ENCODE results near the gene KCTD18.

KCTD18 gene

GRCh38 chr2:200492656-200493055, 17.2 kb downstream of the KCTD18 start:
- no peak for TF ChIP-seq SPI1 (IDR thresholded peaks at IDR 0.05; ENCODE audit: borderline replicate concordance, low read depth)
- TF ChIP-seq GABPA (IDR thresholded peaks at IDR 0.05; ENCODE audit: low read depth), result no peak
- TF ChIP-seq CTCF (IDR thresholded peaks at IDR 0.05; ENCODE audit: insufficient read depth, low read length), result no peak
- Histone ChIP-seq H3K27me3 (ENCODE audit: insufficient read depth, poor library complexity, severe bottlenecking) (no peaks in the 10 kb centered on the region), H3K4me3 (replicated peaks; ENCODE audit: insufficient read depth, low read length) (no peak overlapping the region), H3K27ac (replicated peaks) (no peak overlapping the region)
- DNase-seq (ENCODE audit: low read depth in 1 of 2, low spot score in 1 of 2), result no peak

GRCh38 chr2:200490001-200490400, 19.9 kb downstream of the KCTD18 start:
- DNase-seq (ENCODE audit: low read depth in 1 of 2, low spot score in 1 of 2), result no peak
- Histone ChIP-seq H3K4me3 (replicated peaks; ENCODE audit: insufficient read depth, low read length) (no peak overlapping the region), H3K27me3 (ENCODE audit: insufficient read depth, poor library complexity, severe bottlenecking) (no peaks in the 10 kb centered on the region), H3K27ac (replicated peaks) (no peak overlapping the region)
- TF ChIP-seq, protein P1, sequence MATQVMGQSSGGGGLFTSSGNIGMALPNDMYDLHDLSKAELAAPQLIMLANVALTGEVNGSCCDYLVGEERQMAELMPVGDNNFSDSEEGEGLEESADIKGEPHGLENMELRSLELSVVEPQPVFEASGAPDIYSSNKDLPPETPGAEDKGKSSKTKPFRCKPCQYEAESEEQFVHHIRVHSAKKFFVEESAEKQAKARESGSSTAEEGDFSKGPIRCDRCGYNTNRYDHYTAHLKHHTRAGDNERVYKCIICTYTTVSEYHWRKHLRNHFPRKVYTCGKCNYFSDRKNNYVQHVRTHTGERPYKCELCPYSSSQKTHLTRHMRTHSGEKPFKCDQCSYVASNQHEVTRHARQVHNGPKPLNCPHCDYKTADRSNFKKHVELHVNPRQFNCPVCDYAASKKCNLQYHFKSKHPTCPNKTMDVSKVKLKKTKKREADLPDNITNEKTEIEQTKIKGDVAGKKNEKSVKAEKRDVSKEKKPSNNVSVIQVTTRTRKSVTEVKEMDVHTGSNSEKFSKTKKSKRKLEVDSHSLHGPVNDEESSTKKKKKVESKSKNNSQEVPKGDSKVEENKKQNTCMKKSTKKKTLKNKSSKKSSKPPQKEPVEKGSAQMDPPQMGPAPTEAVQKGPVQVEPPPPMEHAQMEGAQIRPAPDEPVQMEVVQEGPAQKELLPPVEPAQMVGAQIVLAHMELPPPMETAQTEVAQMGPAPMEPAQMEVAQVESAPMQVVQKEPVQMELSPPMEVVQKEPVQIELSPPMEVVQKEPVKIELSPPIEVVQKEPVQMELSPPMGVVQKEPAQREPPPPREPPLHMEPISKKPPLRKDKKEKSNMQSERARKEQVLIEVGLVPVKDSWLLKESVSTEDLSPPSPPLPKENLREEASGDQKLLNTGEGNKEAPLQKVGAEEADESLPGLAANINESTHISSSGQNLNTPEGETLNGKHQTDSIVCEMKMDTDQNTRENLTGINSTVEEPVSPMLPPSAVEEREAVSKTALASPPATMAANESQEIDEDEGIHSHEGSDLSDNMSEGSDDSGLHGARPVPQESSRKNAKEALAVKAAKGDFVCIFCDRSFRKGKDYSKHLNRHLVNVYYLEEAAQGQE (IDR thresholded peaks at IDR 0.05; ENCODE audit: insufficient replicate concordance, low read depth), result no peak
- TF ChIP-seq CTCF (IDR thresholded peaks at IDR 0.05; ENCODE audit: insufficient read depth, low read length) (no peak), GABPA (IDR thresholded peaks at IDR 0.05; ENCODE audit: low read depth) (no peak), POLR2AphosphoS5 (IDR thresholded peaks at IDR 0.05; ENCODE audit: low read depth) (no peak), SPI1 (IDR thresholded peaks at IDR 0.05; ENCODE audit: borderline replicate concordance, low read depth) (no peak)

DNA sequence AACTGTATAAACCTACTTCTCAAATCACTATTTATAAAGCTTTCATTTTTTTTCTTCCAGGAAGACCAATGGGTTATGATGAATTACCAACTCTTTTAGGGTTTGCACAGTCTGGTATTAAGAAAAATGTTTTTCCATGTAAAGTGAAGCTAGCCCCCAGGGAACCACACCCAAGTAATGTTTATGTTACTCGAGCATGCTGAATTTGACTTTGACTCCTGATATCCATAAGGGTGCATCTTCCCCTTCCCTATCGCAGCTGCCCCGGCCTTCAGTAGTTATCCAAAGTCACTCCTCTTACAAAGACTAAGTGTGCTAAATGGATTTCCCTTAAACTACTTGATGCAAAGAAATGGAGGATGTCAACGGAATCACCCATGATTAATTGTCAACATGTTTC, 21.7 kb downstream of the KCTD18 start:
- no peak overlapping the region for H3K27ac ChIP-seq (replicated peaks)
- no peak for DNase-seq (ENCODE audit: low read depth in 1 of 2, low spot score in 1 of 2)
- TF ChIP-seq, protein P1 (IDR thresholded peaks at IDR 0.05; ENCODE audit: insufficient replicate concordance, low read depth), result no peak
- no peak for TF ChIP-seq POLR2AphosphoS5 (IDR thresholded peaks at IDR 0.05; ENCODE audit: low read depth)
- no peak for TF ChIP-seq GABPA (IDR thresholded peaks at IDR 0.05; ENCODE audit: low read depth)
- no peak for TF ChIP-seq CTCF (IDR thresholded peaks at IDR 0.05; ENCODE audit: insufficient read depth, low read length)
- no peak for TF ChIP-seq SPI1 (IDR thresholded peaks at IDR 0.05; ENCODE audit: borderline replicate concordance, low read depth)
- H3K27me3 ChIP-seq (ENCODE audit: insufficient read depth, poor library complexity, severe bottlenecking), result no peaks in the 10 kb centered on the region
- H3K4me3 ChIP-seq (replicated peaks; ENCODE audit: insufficient read depth, low read length), result no peak overlapping the region

GRCh38 chr2:200486529-200486928, 23.3 kb downstream of the KCTD18 start:
- Histone ChIP-seq H3K27ac (replicated peaks) (no peak overlapping the region), H3K27me3 (ENCODE audit: insufficient read depth, poor library complexity, severe bottlenecking) (no peaks in the 10 kb centered on the region), H3K4me3 (replicated peaks; ENCODE audit: insufficient read depth, low read length) (no peak overlapping the region)
- DNase-seq (ENCODE audit: low read depth in 1 of 2, low spot score in 1 of 2), result no peak
- TF ChIP-seq GABPA (IDR thresholded peaks at IDR 0.05; ENCODE audit: low read depth), result no peak
- TF ChIP-seq SPI1 (IDR thresholded peaks at IDR 0.05; ENCODE audit: borderline replicate concordance, low read depth), result no peak
- TF ChIP-seq, protein P1 (IDR thresholded peaks at IDR 0.05; ENCODE audit: insufficient replicate concordance, low read depth), result no peak
- no peak for TF ChIP-seq POLR2AphosphoS5 (IDR thresholded peaks at IDR 0.05; ENCODE audit: low read depth)
- no peak for TF ChIP-seq CTCF (IDR thresholded peaks at IDR 0.05; ENCODE audit: insufficient read depth, low read length)

Data from HL-60 (cell line).